K562 (cell line): ENCODE data around the gene RPL29. TPM values are rescaled to one million over a fixed set of nuclear protein-coding genes. Genes with fewer than 3 reads are reported as not detected.

Experiments used
- ATAC-seq: fragments of 200-7000 bp; cut with Tn5 transposase; 3 replicates; pipeline ENCODE4 v1.9.1; 2020; ENCODE audit warnings: moderate library complexity
- BruUV-seq: library from RNA; stranded (reverse); fragments of 400-500 nt; replicated peaks from 2 replicates; lab custom pipeline; 2021; lab: Mats Ljungman, UMichigan
- CTCF ChIA-PET: fragments of 300-600 bp; formaldehyde crosslinking; extraction: SDS; loops from one replicate; lab custom pipeline; 2021; ENCODE audit warnings: low intra/inter-chr PET ratio; lab: Yijun Ruan, JAX
- POLR2A ChIA-PET: fragments of 300-600, 350-650 bp; sonication (Branson Sonifier 250); formaldehyde crosslinking; extraction: SDS; loops from one replicate; lab custom pipeline; 2021; ENCODE audit warnings: antibody characterized with exemption, inconsistent platforms; lab: Yijun Ruan, JAX
- DNase-seq, 4 experiments: peaks; one replicate each; pipeline versions ENCODE4 v3.0.0 to v3.0.0-alpha.2; 2011 to 2018; ENCODE audit warnings: low spot score in 3 of 4, mixed read lengths in 3 of 4; ENCODE audit errors: extremely low read depth in 1 of 4
- FAIRE-seq: peaks from 2 replicates; lab custom pipeline; 2011; peaks lifted over from hg19 to GRCh38; lab: Jason Lieb, UNC
- H2AFZ ChIP-seq: 2 replicates; pipeline ENCODE4 v1.6.0; 2011; ENCODE audit warnings: low read depth, low read length, control low read depth, inconsistent platforms
- H3K27ac ChIP-seq: fragments of 200-600 bp; 3 replicates; pipeline ENCODE4 v1.8.0; 2011; ENCODE audit warnings: low read depth, mild to moderate bottlenecking, control low read depth, inconsistent platforms, low read length, moderate library complexity, mixed read lengths; ENCODE audit errors: extremely low read depth
- H3K27me3 ChIP-seq, 2 experiments: fragments of 300-600 bp in 1 of 2; 2 replicates in 1 of 2; 3 replicates in 1 of 2; pipeline versions ENCODE4 v1.6.0 to v1.8.0; 2011; ENCODE audit warnings: inconsistent platforms in 2 of 2, low read length in 2 of 2, mild to moderate bottlenecking in 1 of 2, mixed read lengths in 1 of 2, moderate library complexity in 1 of 2; ENCODE audit not compliant: control insufficient read depth in 2 of 2, insufficient read depth in 2 of 2
- H3K36me3 ChIP-seq: fragments of 300-600 bp; 3 replicates; pipeline ENCODE4 v1.8.0; 2011; ENCODE audit warnings: mild to moderate bottlenecking, low read length, inconsistent platforms; ENCODE audit not compliant: control insufficient read depth, insufficient read depth
- H3K4me1 ChIP-seq, 2 experiments: fragments of 200-600 bp in 1 of 2; replicated peaks in 1 of 2; 2 replicates in 1 of 2; 3 replicates in 1 of 2; pipeline versions ENCODE4 v1.5.1 to v1.8.0; 2011; ENCODE audit warnings: inconsistent platforms in 2 of 2, low read length in 2 of 2, mild to moderate bottlenecking in 1 of 2, mixed read lengths in 1 of 2, moderate library complexity in 1 of 2; ENCODE audit not compliant: control insufficient read depth in 2 of 2, insufficient read depth in 2 of 2
- H3K4me2 ChIP-seq: 2 replicates; pipeline ENCODE4 v1.6.1; 2011; ENCODE audit warnings: low read length, control low read depth, inconsistent platforms, mixed read lengths; ENCODE audit not compliant: insufficient read depth
- H3K4me3 ChIP-seq: fragments of 200-600 bp; sonication (generic), shearing (Covaris generic); 2 replicates; pipeline ENCODE4 v1.5.1; 2016; ENCODE audit warnings: control low read depth, inconsistent platforms
- H3K79me2 ChIP-seq: fragments of 200-600 bp; 3 replicates; pipeline ENCODE4 v1.8.0; 2011; ENCODE audit warnings: low read length, inconsistent platforms; ENCODE audit not compliant: control insufficient read depth, insufficient read depth
- H3K9ac ChIP-seq, 2 experiments: 2 replicates each; pipeline versions ENCODE4 v1.6.0 to v1.6.1; 2011; ENCODE audit warnings: low read depth in 2 of 2, low read length in 2 of 2, control low read depth in 1 of 2, inconsistent platforms in 1 of 2, mild to moderate bottlenecking in 1 of 2, mixed read lengths in 1 of 2; ENCODE audit not compliant: insufficient read depth in 1 of 2
- H3K9me1 ChIP-seq: one replicate; pipeline ENCODE4 v1.6.0; 2011; ENCODE audit warnings: inconsistent platforms, mild to moderate bottlenecking, low read length, moderate library complexity; ENCODE audit not compliant: control insufficient read depth, insufficient read depth
- H3K9me3 ChIP-seq: replicated peaks from 2 replicates; pipeline ENCODE4 v1.5.1; 2011; ENCODE audit warnings: low read depth, low read length, inconsistent platforms; ENCODE audit not compliant: control insufficient read depth, insufficient read depth
- H4K20me1 ChIP-seq: replicated peaks from 2 replicates; pipeline ENCODE4 v1.6.1; 2011; ENCODE audit warnings: low read length, inconsistent platforms, mixed read lengths; ENCODE audit not compliant: control insufficient read depth, insufficient read depth
- CHD2 ChIP-seq: IDR thresholded peaks from 2 replicates; pipeline ENCODE4 v1.6.1; 2011; ENCODE audit warnings: low read depth, low read length
- ETS1 ChIP-seq: conservative IDR thresholded peaks from 2 replicates; pipeline ENCODE4 v1.6.1; 2011; ENCODE audit warnings: low read depth, mild to moderate bottlenecking, low read length; ENCODE audit not compliant: control insufficient read depth
- GABPA ChIP-seq: fragments of 200-800 bp; sonication (Bioruptor generic); conservative IDR thresholded peaks from 2 replicates; pipeline ENCODE4 v1.6.1; 2016; ENCODE audit warnings: low read depth, missing genetic modification characterization, missing compliant biosample characterization
- JUN ChIP-seq, 2 experiments: sonication (generic) in 1 of 2; formaldehyde crosslinking in 1 of 2; IDR thresholded peaks; 2 replicates each; pipeline versions ENCODE4 v1.6.1 to v1.8.0; 2012 to 2022; ENCODE audit warnings: borderline replicate concordance in 2 of 2, mild to moderate bottlenecking in 2 of 2, improper control_type of control experiment in 1 of 2, low read depth in 1 of 2, low read length in 1 of 2, missing genetic modification reagents in 1 of 2
- NELFE ChIP-seq: IDR thresholded peaks from 2 replicates; pipeline ENCODE4 v1.6.1; 2011; ENCODE audit warnings: mild to moderate bottlenecking; ENCODE audit not compliant: insufficient read depth, insufficient read length
- NEUROD1 ChIP-seq: fragments of 150-350 bp; IDR thresholded peaks from 2 replicates; pipeline ENCODE4 v1.6.1; 2014; ENCODE audit warnings: borderline replicate concordance, low read length, low read depth; ENCODE audit not compliant: partially characterized antibody
- RB1 ChIP-seq: fragments of 450-650 bp; IDR thresholded peaks from 2 replicates; pipeline ENCODE4 v1.6.1; 2017; ENCODE audit warnings: low read depth, mild to moderate bottlenecking
- THAP12 ChIP-seq: fragments of 250-450 bp; sonication (Bioruptor Pico); IDR thresholded peaks from 2 replicates; pipeline ENCODE4 v1.9.0; 2021; ENCODE audit warnings: mild to moderate bottlenecking, inconsistent platforms
- U2AF1 ChIP-seq: fragments of 200-400 bp; formaldehyde crosslinking; optimal IDR thresholded peaks from 2 replicates; pipeline ENCODE3; 2017; ENCODE audit warnings: mild to moderate bottlenecking, low read depth, low read length, moderate library complexity
- USF1 ChIP-seq: sonication (generic); formaldehyde crosslinking; IDR thresholded peaks from 2 replicates; pipeline ENCODE4 v1.9.0; 2022; ENCODE audit warnings: mild to moderate bottlenecking, missing genetic modification reagents
- ZBTB11 ChIP-seq, 3 experiments: fragments of 200-800 bp in 1 of 3; fragments of 250-450 bp in 1 of 3; fragments of 450-650 bp in 1 of 3; sonication (Bioruptor Pico) in 1 of 3; sonication (Bioruptor generic) in 1 of 3; formaldehyde crosslinking in 1 of 3; IDR thresholded peaks; 2 replicates each; pipeline versions ENCODE4 v1.6.1 to v1.8.0; 2016 to 2022; ENCODE audit warnings: mild to moderate bottlenecking in 2 of 3, missing genetic modification characterization in 2 of 3, missing compliant biosample characterization in 1 of 3, moderate library complexity in 1 of 3
- WGBS: fragments of 100-300 bp; shearing (Covaris generic); methylation state at CpG from one replicate; pipeline ENCODE4 v1.1.6; 2016; ENCODE audit warnings: low coverage, mixed read lengths; ENCODE audit not compliant: insufficient coverage; ENCODE audit errors: missing lambda C conversion rate; 5-methylcytosine and 5-hydroxymethylcytosine counted together
- in situ Hi-C: fragments of 300-500 bp; cut with MboI; formaldehyde crosslinking; loops from 4 replicates; pipeline ENCODE4 v1.15.0; 2018; ENCODE audit warnings: inconsistent platforms, mixed read lengths
- intact Hi-C: fragments of 100-400 bp; cut with micrococcal nuclease; formaldehyde crosslinking; loops from 2 replicates; pipeline ENCODE4 v1.14.2; 2022
- polyA plus RNA-seq, 8 experiments: library from polyadenylated mRNA; depleted of rRNA in 4 of 8; stranded (reverse) in 5 of 8; unstranded in 3 of 8; fragments of >200 nt; fragmentation: Nextera tagmentation in 2 of 8; fragmentation: Illumina TruSeq in 1 of 8; extraction: Ambion mirVana in 2 of 8; extraction: Trizol in 1 of 8; gene quantifications; 2 replicates each; pipeline versions ENCODE4 v1.2.1 to v1.2.3, GENCODE V29; 2011 to 2014; ENCODE audit warnings: inconsistent platforms in 1 of 8, missing spikeins in 1 of 8
- total RNA-seq, 7 experiments: library from RNA; depleted of rRNA in 6 of 7; stranded (reverse); fragments of >200 nt in 6 of 7; fragmentation: Illumina TruSeq in 2 of 7; extraction: Trizol in 2 of 7; gene quantifications; 2 replicates each; pipeline versions ENCODE4 v1.2.1 to v1.2.3, GENCODE V29; 2011 to 2021; ENCODE audit warnings: low replicate concordance in 1 of 7

RPL29 gene
- total and polyA plus RNA-seq, 9 of the 15 experiments (the other 6 are each of a cell fraction or from before 2014, with no cell fraction given): 568 to 1,475 (median 1,104) TPM

GRCh38 chr3:51982838-51983577, 12.7 kb downstream of the RPL29 start, which contains the start of gene ACY1:
TSS of gene ACY1 (plus strand) at chr3:51983535. CDS start at chr3:51984065, 530 bp downstream.
- DNase-seq (peak; percentile 79 to 92 (median 88)), FAIRE-seq (peak; percentile 89), ATAC-seq (peak; percentile 89)
- in situ Hi-C loops (no loop called here), intact Hi-C loops (loop anchor here (1.0 kb wide), 1 partner anchor 8 kb away; no protein-coding TSS in a partner anchor)
- ChIA-PET CTCF (no interaction called here), POLR2A (interaction anchor here (0.6 to 5.2 kb wide), 11 partner anchors 9 to 1102 kb away, joined by 3 to 105 read pairs (median 3); partner anchors contain the start of genes ABHD14A, ABHD14B, PARP3 and RPL29)
- peak within 1 kb of the TSS; percentile 91 for H3K27ac ChIP-seq
- H4K20me1 ChIP-seq: no peaks in the 10 kb centered on the region
- no peaks in the 10 kb centered on the region for H3K27me3 ChIP-seq
- H2AFZ ChIP-seq: peak within 1 kb of the TSS; percentile 69
- H3K9me1 ChIP-seq: no peaks in the 10 kb centered on the region
- H3K4me2 ChIP-seq: peak within 1 kb of the TSS; percentile 96
- peaks cover 26% of the 10 kb centered on the region; the same call in 2 of the 3 replicates for H3K36me3 ChIP-seq
- BruUV-seq: no TSS peak
- H3K4me3 ChIP-seq: peak within 1 kb of the TSS; percentile 55
- H3K79me2 ChIP-seq: peaks cover 47% of the 10 kb centered on the region
- peaks cover 35 to 67% of the 10 kb centered on the region in 2 experiments; a peak in 4 of 5 replicates for H3K4me1 ChIP-seq
- 1% methylated on average over 31 of the region's 68 CpGs for WGBS
- no peaks in the 10 kb centered on the region for H3K9me3 ChIP-seq
- H3K9ac ChIP-seq: peak within 1 kb of the TSS; percentile 94 to 97
- TF ChIP-seq GABPA (tag) (peak; percentile 76), CHD2 (no peak), ETS1 (peak; percentile 80), THAP12 (no peak), JUN (IDR thresholded peaks at IDR 0.05; ENCODE audit: borderline replicate concordance, low read depth, low read length) (peak; percentile 57; the same call in 1 of the 2 replicates), JUN (CRISPR knock-in tag; IDR thresholded peaks at IDR 0.05; ENCODE audit: borderline replicate concordance) (no peak), U2AF1 (no peak), USF1 (CRISPR knock-in tag) (peak; percentile 92), RB1 (peak; percentile 55; the same call in 1 of the 2 replicates), NEUROD1 (no peak), NELFE (no peak), ZBTB11 (CRISPR knock-in tag; IDR thresholded peaks at IDR 0.05) (peak in 1 of 3 experiments; percentile 91; a peak in 2 of 6 replicates)
